H1 (cell line): ENCODE data around the gene CERS3. TPM values are rescaled to one million over a fixed set of nuclear protein-coding genes. Genes with fewer than 3 reads are reported as not detected.

Experiments
- CHD7 ChIP-seq: fragments of 300-600 bp; sonication (generic); IDR thresholded peaks from 2 replicates; pipeline ENCODE4 v1.7.1; 2012; ENCODE audit warnings: low read length, moderate library complexity, mild to moderate bottlenecking, inconsistent platforms; ENCODE audit not compliant: insufficient replicate concordance
- polyA plus RNA-seq, 7 experiments: library from polyadenylated mRNA; depleted of rRNA in 3 of 7; stranded (reverse) in 5 of 7; unstranded in 2 of 7; fragments of >200 nt in 5 of 7; fragments of 200-250 nt in 2 of 7; gene quantifications; 1 replicate in 5 of 7; 2 replicates in 1 of 7; 4 replicates in 1 of 7; pipeline versions ENCODE4 v1.2.1 to v1.2.3, GENCODE V29; 2011 to 2013; ENCODE audit warnings: missing spikeins in 2 of 7, mixed read lengths in 2 of 7
- total RNA-seq: library from RNA; stranded (reverse); fragmentation: NEBNext Ultra II Directional; extraction: Animal tissue kit (Norgen Biotek cat#: 25700); gene quantifications from 2 replicates; pipeline ENCODE4 v1.2.1, GENCODE V29; 2021

Gene CERS3
- total and polyA plus RNA-seq, 2 of the 8 experiments (the other 6 are each of a cell fraction or from before 2014, with no cell fraction given) = 0.62 TPM; not detected in 1

GRCh38 chr15:100405179-100405578 is 123.6 kb downstream of the CERS3 start (continued):
- TF ChIP-seq CHD7 = no peak
